ENCODE data around the gene ABCG5.
A peak's percentile ranks its signal among the peaks of the same experiment; 100 is the strongest.

ABCG5 gene

GRCh38 chr2:43806719-43807031 is 32.0 kb downstream of the ABCG5 start:
- DNase-seq (ENCODE audit: low spot score) = no peak

GRCh38 chr2:43803113-43803512 is 35.5 kb downstream of the ABCG5 start:
- no peak for DNase-seq (ENCODE audit: low spot score)

DNA sequence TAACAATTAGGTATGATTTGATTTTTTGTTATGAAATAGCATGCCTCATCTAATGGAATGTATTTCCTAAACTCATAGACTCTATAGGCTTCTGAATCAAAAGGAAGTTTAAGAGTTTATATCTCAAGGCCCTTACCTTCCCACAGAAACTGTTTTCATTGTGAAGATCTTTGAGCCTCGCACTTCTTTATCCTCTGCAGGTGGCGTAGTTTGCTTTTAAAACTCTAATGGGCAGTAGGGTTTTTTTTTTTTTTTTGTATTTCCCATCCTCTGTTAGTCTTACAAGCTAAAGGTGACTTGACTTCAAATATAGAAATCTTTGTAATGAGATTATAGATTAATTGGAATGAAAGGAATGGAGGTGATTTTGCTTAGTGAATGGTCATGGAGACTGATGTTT is 36.5 kb downstream of the ABCG5 start:
- no peak for DNase-seq (ENCODE audit: low spot score)

DNA sequence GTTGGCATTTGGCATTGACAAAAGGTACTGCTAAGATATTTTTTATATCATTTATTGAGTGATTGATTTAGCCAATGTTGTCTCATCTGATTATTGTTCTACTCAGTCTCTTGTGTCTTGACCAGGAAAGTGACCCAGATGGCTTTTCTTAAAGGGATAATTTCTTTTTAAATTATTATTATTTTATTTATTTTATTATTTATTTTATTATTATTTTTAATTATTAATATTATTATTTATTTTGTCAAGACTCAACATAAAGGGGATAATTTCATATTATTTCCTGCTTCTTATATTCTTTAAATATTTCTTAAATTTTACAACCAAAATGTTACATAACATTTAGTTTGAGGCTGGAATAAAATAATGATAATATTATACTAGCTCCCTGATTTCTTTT is 37.7 kb downstream of the ABCG5 start:
- no peak for DNase-seq (ENCODE audit: low spot score)

DNA sequence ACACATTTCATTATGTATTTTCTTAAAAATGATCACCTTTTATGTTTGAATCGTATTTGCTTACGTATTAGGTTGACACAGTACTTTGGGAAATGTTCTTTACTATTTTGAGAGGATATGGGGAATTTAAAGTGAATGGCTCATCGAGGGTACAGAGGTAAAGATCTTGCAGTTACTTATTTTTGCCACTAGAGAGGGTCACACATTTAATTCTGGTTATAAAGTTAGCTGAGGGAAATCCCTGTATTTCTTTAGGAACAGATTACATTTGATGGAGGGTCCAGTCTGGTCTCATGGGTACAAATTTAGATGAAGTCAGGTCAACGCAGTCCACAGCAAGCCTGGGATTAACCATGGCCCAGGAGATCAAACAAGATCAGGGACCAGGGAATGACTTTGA is 40.3 kb downstream of the ABCG5 start:
- DNase-seq (ENCODE audit: low spot score) = peak; percentile 30

DNA sequence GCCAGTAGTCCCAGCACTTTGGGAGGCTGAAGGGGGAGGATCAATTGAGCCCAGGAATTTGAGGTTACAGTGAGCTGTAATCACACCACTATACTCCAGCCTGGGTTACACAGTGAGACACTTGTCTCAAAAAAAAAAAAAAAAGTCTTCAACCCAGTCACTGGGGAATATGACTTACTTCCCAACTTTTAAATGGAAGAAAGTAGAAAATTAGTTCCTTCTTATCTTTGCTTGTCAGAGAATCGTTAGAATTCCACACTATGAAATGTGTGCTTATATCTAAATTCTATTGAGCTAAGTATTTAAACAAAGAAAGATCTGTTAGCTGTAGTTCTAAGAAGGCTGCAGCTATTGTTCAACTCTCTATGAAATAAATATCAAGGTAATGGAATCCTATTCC is 42.4 kb downstream of the ABCG5 start:
- DNase-seq (ENCODE audit: low spot score) = no peak

DNA sequence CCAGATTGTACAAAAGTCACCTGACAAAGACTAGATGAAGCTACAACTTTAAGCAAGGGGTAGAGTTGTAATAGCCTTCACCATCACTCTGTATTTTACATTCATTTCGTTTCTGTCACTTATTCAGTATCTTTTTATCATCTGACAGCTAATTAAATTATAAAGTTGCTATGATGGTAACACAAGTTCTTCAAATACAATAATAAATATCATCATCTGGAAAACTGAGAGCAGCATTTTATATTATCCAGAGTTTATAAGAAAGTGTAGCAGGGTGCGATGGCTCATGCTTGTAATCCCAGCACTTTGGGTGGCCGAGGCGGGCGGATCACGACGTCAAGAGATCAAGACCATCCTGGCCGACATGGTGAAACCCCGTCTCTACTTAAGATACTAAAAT is 43.7 kb downstream of the ABCG5 start:
- no peak for DNase-seq (ENCODE audit: low spot score)

GRCh38 chr2:43792653-43793052 is 46.0 kb downstream of the ABCG5 start:
- no peak for DNase-seq (ENCODE audit: low spot score)

DNA sequence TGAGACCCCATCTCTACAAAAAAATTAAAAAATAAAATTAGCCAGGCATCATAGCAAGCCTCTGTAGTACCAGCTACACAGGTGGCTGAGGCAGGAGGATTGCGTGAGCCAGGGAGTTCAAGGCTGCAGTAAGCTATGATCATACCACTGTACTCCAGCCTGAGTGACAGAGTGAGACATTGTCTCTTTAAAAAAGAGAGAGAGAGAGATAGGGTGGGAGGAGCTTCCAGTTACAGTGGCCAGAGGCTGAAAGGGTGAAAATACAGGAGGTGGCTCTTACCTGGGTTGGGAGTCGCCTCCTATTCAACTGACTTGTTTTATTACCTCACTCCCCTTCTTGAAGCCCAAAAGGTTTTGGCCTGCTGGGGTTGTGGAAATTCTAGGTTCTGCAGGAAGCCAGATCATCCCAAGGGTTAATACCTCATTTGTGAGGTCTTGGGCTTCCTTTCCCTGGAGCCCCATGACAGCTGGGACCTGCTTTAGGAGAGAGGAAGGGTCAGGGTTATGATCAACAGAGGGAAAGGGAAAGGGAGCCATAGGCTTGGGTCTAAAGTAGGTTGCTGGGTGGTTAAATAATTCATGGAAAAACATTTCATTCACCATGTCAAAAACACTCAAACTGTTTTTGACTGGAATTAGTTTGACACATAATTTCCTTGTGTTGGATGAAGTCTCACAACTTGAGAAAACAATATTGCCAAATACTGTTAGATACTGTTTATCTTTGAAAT is 47.4 kb downstream of the ABCG5 start:
- no peak for DNase-seq (ENCODE audit: low spot score)

DNA sequence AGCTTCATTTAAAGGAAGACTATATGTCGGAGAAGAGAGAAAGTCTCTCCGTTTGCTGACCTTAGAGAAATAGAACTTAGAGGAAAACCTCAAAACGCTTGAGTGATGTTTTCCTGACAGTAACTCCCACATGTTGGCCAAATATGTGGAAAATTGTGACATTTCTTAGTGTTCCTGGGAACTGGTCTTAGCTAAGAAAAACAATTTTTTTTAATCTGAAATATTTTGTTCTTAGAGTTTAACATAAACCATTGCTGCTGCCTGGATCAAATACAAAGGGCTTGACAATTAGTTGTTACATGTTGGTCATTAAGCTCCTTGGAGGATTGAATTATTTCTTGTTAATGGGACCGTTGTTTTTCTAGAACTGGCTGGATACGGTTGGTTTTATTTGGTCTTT is 48.5 kb downstream of the ABCG5 start:
- no peak for DNase-seq (ENCODE audit: low spot score)

DNA sequence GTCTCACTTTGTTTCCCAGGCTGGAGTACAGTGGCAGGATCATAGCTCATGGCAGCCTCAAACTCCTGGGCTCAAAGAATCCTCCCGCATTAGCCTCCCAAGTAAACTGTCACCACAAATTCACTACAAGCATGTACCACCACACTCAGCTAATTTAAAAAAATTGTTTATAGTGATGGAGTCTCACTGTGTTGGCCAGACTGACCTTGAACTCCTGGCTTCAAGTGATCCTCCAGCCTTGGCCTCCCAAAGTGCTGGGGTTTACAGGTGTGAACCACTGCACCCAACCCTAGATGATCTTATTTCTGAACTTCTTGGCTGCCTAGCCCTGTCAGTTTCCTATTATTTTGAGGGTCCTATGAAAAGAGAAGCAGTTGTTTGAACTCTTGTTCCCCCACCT is 50.0 kb downstream of the ABCG5 start:
- no peak for DNase-seq (ENCODE audit: low spot score)

- DNase-seq (ENCODE audit: low spot score) = no peak
These were observed 50.7 kb downstream of the ABCG5 start for GRCh38 chr2:43787895-43788294.

- no peak for DNase-seq (ENCODE audit: low spot score)
These were observed 60.4 kb downstream of the ABCG5 start for GRCh38 chr2:43778233-43778632.

DNA sequence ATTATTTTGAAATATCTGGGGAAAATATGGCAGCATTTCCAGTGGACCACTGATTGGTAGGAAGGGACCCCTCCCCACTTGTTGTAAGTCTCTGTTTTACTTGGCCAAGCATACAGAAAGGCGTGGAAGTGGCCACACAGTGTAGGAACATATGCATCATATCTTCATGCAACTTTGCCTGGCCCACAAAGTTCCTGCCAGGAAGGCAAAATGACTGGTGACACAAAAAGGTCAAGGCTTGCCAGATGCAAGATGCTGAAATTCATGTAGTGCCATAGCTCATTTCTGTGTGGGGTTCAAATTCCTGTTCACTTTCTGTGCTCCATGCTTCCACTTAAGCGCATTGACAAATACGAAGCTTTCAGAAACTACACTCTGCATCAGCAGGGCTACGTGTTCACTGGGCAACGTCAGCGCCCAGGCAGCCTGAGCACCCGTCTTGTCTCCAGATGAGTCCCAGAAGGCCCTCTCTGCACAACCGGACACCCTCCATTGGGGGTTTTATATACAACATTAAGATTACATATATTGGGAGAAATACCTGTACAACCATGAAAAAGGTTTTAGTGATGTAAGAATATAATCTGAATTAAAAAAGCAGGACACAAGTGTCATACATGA is 61.2 kb downstream of the ABCG5 start:
- DNase-seq (ENCODE audit: low spot score) = no peak

DNA sequence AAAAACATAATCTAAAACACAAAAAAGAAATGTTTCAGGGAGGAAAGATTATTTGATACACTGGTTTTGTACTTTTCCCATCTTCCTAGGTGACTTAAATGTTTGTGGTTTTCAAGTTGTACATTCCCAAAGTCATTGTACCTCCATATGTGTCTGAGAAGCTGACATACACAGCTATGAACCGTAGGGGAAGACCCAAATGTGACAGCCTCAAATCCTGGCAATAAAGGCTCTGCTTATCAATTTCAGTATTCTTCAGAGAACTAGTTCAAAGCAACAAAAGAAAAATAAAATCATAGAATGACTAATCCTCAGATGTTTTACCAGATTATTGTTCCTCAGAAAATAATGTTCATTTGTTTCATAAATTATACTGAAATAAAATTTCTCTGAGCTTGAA is 62.3 kb downstream of the ABCG5 start:
- no peak for DNase-seq (ENCODE audit: low spot score)

DNA sequence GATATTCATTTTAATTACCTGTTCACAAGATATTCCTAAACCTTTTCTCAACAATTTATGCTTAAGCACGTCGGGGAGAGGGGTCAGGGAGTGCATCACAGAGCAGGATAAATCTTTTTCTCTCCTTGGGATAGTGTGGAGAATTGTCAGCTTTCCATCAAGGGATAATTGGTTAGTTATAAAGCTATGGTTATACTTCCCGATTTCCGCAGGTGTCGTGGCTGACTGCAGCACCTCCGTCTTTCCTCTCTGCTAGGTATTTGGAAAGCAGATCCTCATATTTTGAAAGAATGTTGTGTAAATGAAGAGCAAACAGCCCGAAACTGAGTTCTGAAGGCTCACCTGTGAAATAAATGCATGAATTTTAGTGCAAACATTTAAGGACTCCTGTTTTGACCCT is 64.0 kb downstream of the ABCG5 start:
- DNase-seq (ENCODE audit: low spot score) = no peak

- peak; percentile 92 for DNase-seq (ENCODE audit: low spot score)
These were observed 64.6 kb downstream of the ABCG5 start, which contains the start of gene DYNC2LI1 for GRCh38 chr2:43773876-43774613. DYNC2LI1 (plus strand) TSS chr2:43774039; CDS start chr2:43774139, 100 bp downstream.

- DNase-seq (ENCODE audit: low spot score) = no peak
These were observed 72.6 kb downstream of the ABCG5 start for GRCh38 chr2:43766006-43766405.

DNA sequence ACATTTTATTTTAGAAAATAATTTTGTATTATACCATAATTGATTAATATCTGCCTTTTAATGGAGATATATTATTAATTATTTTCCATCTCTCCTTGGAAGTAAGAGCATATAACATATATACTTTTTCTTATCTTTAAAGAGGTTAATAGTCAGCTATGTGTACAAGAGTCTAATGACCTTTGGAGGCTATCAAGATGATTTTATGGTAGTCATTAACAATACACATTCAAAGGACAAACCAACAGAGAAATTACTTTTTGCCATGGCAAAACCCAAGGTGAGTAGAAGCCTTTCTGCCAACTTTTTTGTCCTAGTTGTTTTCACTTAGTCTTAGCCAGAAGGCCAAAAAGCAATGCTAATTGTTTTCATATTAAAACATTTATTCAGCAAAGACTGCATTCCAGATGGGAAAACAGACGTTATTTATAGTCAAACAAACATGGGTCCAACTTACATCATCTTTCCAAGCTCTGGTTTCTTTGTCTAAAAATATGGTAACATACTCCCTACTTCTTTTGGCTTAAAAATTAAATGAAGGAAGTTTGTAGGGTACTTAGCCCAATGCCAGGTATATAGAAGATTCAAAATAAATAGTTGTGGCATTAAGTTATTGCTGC is 74.4 kb downstream of the ABCG5 start:
- DNase-seq (ENCODE audit: low spot score) = no peak

DNA sequence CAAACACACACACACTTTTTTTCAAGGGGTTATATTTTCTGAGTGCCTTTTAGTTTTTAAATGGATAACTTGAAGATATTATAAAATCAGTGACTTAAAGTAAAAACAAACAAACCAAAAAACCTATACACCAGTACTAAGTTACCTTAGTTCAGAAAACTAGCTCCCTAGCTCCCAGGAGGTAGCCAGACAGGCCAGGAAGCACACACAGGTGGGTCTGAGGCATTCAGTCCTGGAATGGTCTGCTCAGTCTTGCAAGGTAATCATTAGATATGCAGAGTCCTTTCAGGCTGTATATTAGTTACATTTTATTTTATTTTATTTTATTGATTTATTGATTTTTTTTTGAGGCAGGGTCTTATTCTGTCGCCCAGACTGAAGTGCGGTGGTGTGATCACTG is 75.5 kb downstream of the ABCG5 start:
- no peak for DNase-seq (ENCODE audit: low spot score)
